Skeletal muscle tissue (tissue), 4 donors: ENCODE data around the gene LMBR1. TPM values are rescaled to one million over a fixed set of nuclear protein-coding genes. Genes with fewer than 3 reads are reported as not detected.
"Not testable (repeated sequence)": the region's sequence is repeated elsewhere in the genome, so short reads cannot be mapped to it uniquely, and the experiment has no call there.

ENCODE experiments used
- H3K27ac ChIP-seq: one replicate; pipeline ENCODE4 v1.7.0; 2013; ENCODE audit warnings: mild to moderate bottlenecking, low read depth, low read length, inconsistent platforms
- H3K27me3 ChIP-seq, 3 donors: one replicate each; pipeline ENCODE4 v1.7.0; 2013; ENCODE audit warnings: low read length in 3 of 3; ENCODE audit not compliant: control insufficient read depth in 3 of 3, insufficient read depth in 3 of 3
- H3K36me3 ChIP-seq, 3 donors: one replicate each; pipeline ENCODE4 v1.7.0; 2013; ENCODE audit warnings: low read length in 3 of 3; ENCODE audit not compliant: control insufficient read depth in 3 of 3, insufficient read depth in 3 of 3
- H3K4me1 ChIP-seq, 3 donors: one replicate each; pipeline ENCODE4 v1.7.0; 2013; ENCODE audit warnings: low read length in 3 of 3, mild to moderate bottlenecking in 3 of 3; ENCODE audit not compliant: control insufficient read depth in 3 of 3, insufficient read depth in 3 of 3
- H3K4me3 ChIP-seq, 3 donors: one replicate each; pipeline ENCODE4 v1.7.0; 2013; ENCODE audit warnings: low read length in 3 of 3
- H3K9ac ChIP-seq, 3 donors: one replicate each; pipeline ENCODE4 v1.7.0; 2013; ENCODE audit warnings: low read length in 3 of 3, mild to moderate bottlenecking in 3 of 3, moderate library complexity in 2 of 3, low read depth in 1 of 3
- H3K9me3 ChIP-seq, 3 donors: one replicate each; pipeline ENCODE4 v1.7.0; 2013; ENCODE audit warnings: low read length in 3 of 3; ENCODE audit not compliant: control insufficient read depth in 3 of 3
- total RNA-seq: library from RNA; depleted of rRNA; stranded (reverse); fragments of >200 nt; gene quantifications from one replicate; pipeline ENCODE4 v1.2.3, GENCODE V29; 2014
- donor health status: Osteomylitis.

LMBR1 gene
- total RNA-seq, 1 donor from 2014 or later, result 97.6 TPM

- Histone ChIP-seq H3K9ac (no peak overlapping the region), H3K27ac (no peak overlapping the region), H3K36me3 (no peaks in the 10 kb centered on the region), H3K27me3 (peaks cover 4 to 5% (median 5%) of the 10 kb centered on the region in 3 donors), H3K4me3 (no peak overlapping the region), H3K9me3 (no peaks in the 10 kb centered on the region), H3K4me1 (peaks cover 0 to 4% (median 0%) of the 10 kb centered on the region in 3 donors)
Observed at GRCh38 chr7:156928406-156928747, 35.4 kb upstream of the LMBR1 start.

GRCh38 chr7:156927571-156928405 lies 34.8 kb upstream of the LMBR1 start:
- Histone ChIP-seq H3K27me3 (peaks cover 4 to 5% (median 5%) of the 10 kb centered on the region in 3 donors), H3K9ac (no peak overlapping the region), H3K4me1 (peaks cover 0 to 4% (median 0%) of the 10 kb centered on the region in 3 donors), H3K9me3 (no peaks in the 10 kb centered on the region), H3K4me3 (no peak overlapping the region), H3K36me3 (no peaks in the 10 kb centered on the region), H3K27ac (no peak overlapping the region)

DNA sequence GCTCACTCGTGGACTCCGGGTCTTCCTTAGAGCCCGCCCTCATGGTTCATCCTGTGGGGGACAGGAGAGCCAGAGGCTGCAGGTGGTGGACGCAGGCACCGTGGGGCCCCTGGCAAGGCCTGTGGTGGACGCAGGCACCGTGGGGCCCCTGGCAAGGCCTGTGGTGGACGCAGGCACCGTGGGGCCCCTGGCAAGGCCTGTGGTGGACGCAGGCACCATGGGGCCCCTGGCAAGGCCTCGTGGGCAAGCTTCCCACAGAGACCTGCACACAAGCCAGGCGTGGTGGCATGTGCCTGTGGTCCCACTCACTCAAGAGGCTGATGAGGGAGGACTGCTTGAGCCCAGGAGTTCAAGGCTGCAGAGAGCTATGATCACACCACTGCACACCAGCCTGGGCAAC lies 32.8 kb upstream of the LMBR1 start:
- H3K9me3 ChIP-seq, H3K4me1 ChIP-seq, H3K27ac ChIP-seq, H3K36me3 ChIP-seq, H3K9ac ChIP-seq, H3K4me3 ChIP-seq, H3K27me3 ChIP-seq: not testable (repeated sequence)

DNA sequence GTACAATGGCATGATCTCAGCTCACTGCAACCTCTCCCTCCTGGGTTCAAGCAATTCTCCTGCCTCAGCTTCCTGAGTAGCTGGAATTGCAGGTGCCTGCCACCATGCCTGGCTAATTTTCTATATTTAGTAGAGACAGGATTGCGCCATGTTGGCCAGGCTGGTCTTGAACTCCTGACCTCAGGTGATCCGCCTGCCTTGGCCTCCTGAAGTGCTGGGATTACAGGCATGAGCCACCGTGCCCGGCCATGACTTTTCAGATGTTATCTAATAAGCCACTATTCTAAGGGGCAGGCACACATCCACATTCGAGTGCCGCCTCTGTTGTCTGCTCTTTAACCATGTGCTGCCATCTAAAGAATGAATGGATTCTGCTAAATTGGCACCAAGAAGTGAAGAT lies 29.3 kb upstream of the LMBR1 start:
- H3K4me1 ChIP-seq, H3K4me3 ChIP-seq, H3K9me3 ChIP-seq, H3K27ac ChIP-seq, H3K27me3 ChIP-seq, H3K36me3 ChIP-seq, H3K9ac ChIP-seq: not testable (repeated sequence)

- not testable (repeated sequence) for H3K36me3 ChIP-seq, H3K9me3 ChIP-seq, H3K27me3 ChIP-seq, H3K27ac ChIP-seq, H3K4me3 ChIP-seq, H3K9ac ChIP-seq, H3K4me1 ChIP-seq
Observed at GRCh38 chr7:156920487-156921373, 27.7 kb upstream of the LMBR1 start.

DNA sequence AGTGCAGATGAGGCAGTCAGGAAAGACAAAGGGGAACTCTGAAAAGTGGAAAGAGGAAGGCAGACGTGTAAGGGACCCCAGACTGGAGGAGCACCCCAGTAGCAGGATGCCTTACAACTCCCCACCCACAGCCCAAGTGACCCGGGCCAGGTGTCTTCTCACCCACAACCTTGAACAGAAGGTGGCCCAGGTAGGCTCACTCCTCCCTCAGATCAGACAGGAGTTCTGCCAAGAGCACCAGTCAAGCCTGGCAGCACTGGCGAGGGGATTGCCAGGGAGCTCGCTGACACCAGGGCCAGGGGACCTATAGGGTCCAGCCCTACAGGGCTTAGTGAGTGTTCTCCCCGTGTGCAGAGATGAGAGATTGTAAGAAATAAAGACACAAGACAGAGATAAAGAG lies 27.1 kb upstream of the LMBR1 start:
- Histone ChIP-seq H3K9me3 (no peaks in the 10 kb centered on the region), H3K36me3 (no peaks in the 10 kb centered on the region), H3K4me3 (no peak overlapping the region), H3K9ac (no peak overlapping the region), H3K4me1 (peaks cover 0 to 7% (median 4%) of the 10 kb centered on the region in 3 donors), H3K27ac (no peak overlapping the region), H3K27me3 (peaks cover 0 to 6% (median 5%) of the 10 kb centered on the region in 3 donors)

DNA sequence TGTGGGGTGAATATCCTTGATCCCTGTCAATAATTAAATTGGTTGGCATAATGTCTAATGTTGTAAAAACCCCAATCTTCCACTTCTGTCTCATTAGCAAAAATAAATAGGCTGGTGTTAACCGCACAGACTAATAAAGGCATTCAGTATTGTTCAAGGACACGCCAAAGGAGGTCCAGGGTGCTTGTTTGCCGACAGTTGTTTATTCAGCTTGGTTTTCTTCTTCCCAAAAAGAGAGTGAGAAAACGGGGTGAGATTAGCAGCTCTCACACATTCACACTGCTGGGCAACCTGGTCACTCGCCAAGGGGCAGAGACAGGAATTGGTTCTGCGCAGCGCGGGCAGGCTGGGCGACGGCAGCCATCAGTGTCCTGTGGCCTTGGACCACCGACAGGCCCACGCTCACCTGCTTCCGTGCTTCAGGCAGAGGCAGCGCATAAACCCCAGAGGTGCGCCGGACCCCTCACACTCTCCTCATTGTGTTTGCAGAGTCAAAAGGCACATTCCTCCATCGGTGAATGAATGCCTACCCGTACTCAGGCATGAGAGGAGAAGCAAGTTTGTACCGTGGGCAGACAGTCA lies 26.2 kb upstream of the LMBR1 start:
- Histone ChIP-seq H3K4me1 (peaks cover 0 to 7% (median 4%) of the 10 kb centered on the region in 3 donors), H3K27ac (no peak overlapping the region), H3K9me3 (no peaks in the 10 kb centered on the region), H3K9ac (no peak overlapping the region), H3K36me3 (no peaks in the 10 kb centered on the region), H3K4me3 (no peak overlapping the region), H3K27me3 (peaks cover 0 to 6% (median 5%) of the 10 kb centered on the region in 3 donors)

GRCh38 chr7:156918635-156919034 lies 25.7 kb upstream of the LMBR1 start:
- H3K27ac ChIP-seq, result no peak overlapping the region
- peaks cover 0 to 6% (median 5%) of the 10 kb centered on the region in 3 donors for H3K27me3 ChIP-seq
- no peaks in the 10 kb centered on the region for H3K36me3 ChIP-seq
- H3K9ac ChIP-seq, result no peak overlapping the region
- peaks cover 0 to 7% (median 4%) of the 10 kb centered on the region in 3 donors for H3K4me1 ChIP-seq
- H3K4me3 ChIP-seq, result no peak overlapping the region
- no peaks in the 10 kb centered on the region for H3K9me3 ChIP-seq

- H3K9ac ChIP-seq, H3K27me3 ChIP-seq, H3K36me3 ChIP-seq, H3K27ac ChIP-seq, H3K9me3 ChIP-seq, H3K4me3 ChIP-seq, H3K4me1 ChIP-seq: not testable (repeated sequence)
Observed at GRCh38 chr7:156909574-156910252, 16.7 kb upstream of the LMBR1 start.
